HepG2 (cell line): ENCODE data around the gene MAP1LC3A. TPM values are rescaled to one million over a fixed set of nuclear protein-coding genes. Genes with fewer than 3 reads are reported as not detected.

Experiments
- CEBPG ChIP-seq: IDR thresholded peaks from 2 replicates; pipeline ENCODE4 v1.6.1; 2016
- HDAC1 ChIP-seq: sonication (generic); formaldehyde crosslinking; IDR thresholded peaks from 2 replicates; pipeline ENCODE4 v1.5.1; 2020; ENCODE audit warnings: mild to moderate bottlenecking, missing genetic modification reagents
- MBD4 ChIP-seq: IDR thresholded peaks from 2 replicates; pipeline ENCODE4 v1.6.1; 2012; ENCODE audit warnings: low read length, inconsistent platforms, borderline replicate concordance
- MED8 ChIP-seq: sonication (generic); formaldehyde crosslinking; IDR thresholded peaks from 2 replicates; pipeline ENCODE4 v1.8.1; 2023; ENCODE audit warnings: mild to moderate bottlenecking, missing genetic modification reagents; ENCODE audit not compliant: insufficient replicate concordance
- ONECUT2 ChIP-seq: sonication (generic); formaldehyde crosslinking; IDR thresholded peaks from 2 replicates; pipeline ENCODE4 v1.4.0; 2020; ENCODE audit warnings: missing genetic modification reagents
- PBX2 ChIP-seq: IDR thresholded peaks from 2 replicates; pipeline ENCODE4 v1.6.1; 2016; ENCODE audit warnings: control low read depth
- TFAP4 ChIP-seq: sonication (generic); IDR thresholded peaks from 2 replicates; pipeline ENCODE4 v1.6.1; 2016; ENCODE audit warnings: low read depth, borderline replicate concordance
- UBTF ChIP-seq: sonication (generic); formaldehyde crosslinking; IDR thresholded peaks from 2 replicates; pipeline ENCODE4 v1.4.0; 2020; ENCODE audit warnings: mild to moderate bottlenecking, missing genetic modification reagents
- ZBTB33 ChIP-seq: sonication (generic); formaldehyde crosslinking; IDR thresholded peaks from 2 replicates; pipeline ENCODE4 v1.4.0; 2020; ENCODE audit warnings: missing genetic modification reagents
- ZFP62 ChIP-seq: sonication (generic); formaldehyde crosslinking; IDR thresholded peaks from 2 replicates; pipeline ENCODE4 v1.4.0; 2020; ENCODE audit warnings: missing genetic modification reagents
- ZHX2 ChIP-seq, 2 experiments: sonication (generic) in 1 of 2; formaldehyde crosslinking in 1 of 2; IDR thresholded peaks; 2 replicates each; pipeline versions ENCODE4 v1.6.1 to v1.9.0; 2014 to 2022; ENCODE audit warnings: antibody characterized with exemption in 1 of 2, borderline replicate concordance in 1 of 2, inconsistent platforms in 1 of 2, low read depth in 1 of 2, missing genetic modification reagents in 1 of 2
- ZNF549 ChIP-seq: sonication (generic); formaldehyde crosslinking; IDR thresholded peaks from 2 replicates; pipeline ENCODE4 v1.5.0; 2020; ENCODE audit warnings: missing genetic modification reagents
- ZNF761 ChIP-seq: sonication (generic); formaldehyde crosslinking; conservative IDR thresholded peaks from 2 replicates; pipeline ENCODE4 v1.4.0; 2020; ENCODE audit warnings: mild to moderate bottlenecking, missing genetic modification reagents
- ZNF841 ChIP-seq: sonication (generic); formaldehyde crosslinking; IDR thresholded peaks from 2 replicates; pipeline ENCODE4 v1.8.1; 2023; ENCODE audit warnings: missing genetic modification reagents, borderline replicate concordance
- ZSCAN30 ChIP-seq: sonication (generic); formaldehyde crosslinking; IDR thresholded peaks from 2 replicates; pipeline ENCODE4 v1.5.0; 2020; ENCODE audit warnings: mild to moderate bottlenecking, missing genetic modification reagents
- polyA plus RNA-seq, 8 experiments: library from polyadenylated mRNA; depleted of rRNA in 3 of 8; stranded (reverse) in 7 of 8; unstranded in 1 of 8; fragments of >200 nt; fragmentation: Illumina TruSeq in 4 of 8; extraction: Trizol in 4 of 8; gene quantifications; 2 replicates each; pipeline versions ENCODE4 v1.2.1 to v1.2.3, GENCODE V29; 2011 to 2016; ENCODE audit warnings: low read depth in 4 of 8, missing spikeins in 1 of 8, mixed read lengths in 1 of 8; ENCODE audit not compliant: insufficient read depth in 1 of 8
- total RNA-seq, 5 experiments: library from RNA; depleted of rRNA; stranded (reverse); fragments of >200 nt; fragmentation: Illumina TruSeq; extraction: Trizol; gene quantifications; 2 replicates each; pipeline ENCODE4 v1.2.3, GENCODE V29; 2016; ENCODE audit warnings: low read depth in 1 of 5

Gene MAP1LC3A
- total and polyA plus RNA-seq, 2 of the 13 experiments (the other 11 are each of a cell fraction or from before 2014, with no cell fraction given) = not detected

GRCh38 chr20:34525709-34526416 is 32.7 kb upstream of the MAP1LC3A start (continued):
- TF ChIP-seq ZHX2 (IDR thresholded peaks at IDR 0.05; ENCODE audit: low read depth) (peak; percentile 82; the same call in 1 of the 2 replicates), ZHX2 (CRISPR knock-in tag; IDR thresholded peaks at IDR 0.05; ENCODE audit: borderline replicate concordance) (0 out of 2 replicates have a peak, but pooled peaks have one; percentile 12), ZBTB33 (CRISPR knock-in tag) (peak; percentile 95), TFAP4 (peak; percentile 98), MED8 (no peak), ZFP62 (CRISPR knock-in tag) (0 out of 2 replicates have a peak, but pooled peaks have one; percentile 68), MBD4 (no peak; the same call in 1 of the 2 replicates), UBTF (CRISPR knock-in tag) (peak; percentile 67), ONECUT2 (no peak), ZNF761 (CRISPR knock-in tag) (peak; percentile 78; the same call in 1 of the 2 replicates), HDAC1 (CRISPR knock-in tag) (peak; percentile 98), ZSCAN30 (no peak), CEBPG (CRISPR knock-in tag) (no peak), ZNF841 (no peak), PBX2 (0 out of 2 replicates have a peak, but pooled peaks have one; percentile 18), ZNF549 (CRISPR knock-in tag) (no peak)
